Measurements from ENCODE around the gene ADM5. TPM values are rescaled to one million over a fixed set of nuclear protein-coding genes. Genes with fewer than 3 reads are reported as not detected.

Gene ADM5
- total RNA-seq, 2 donors from 2014 or later = 4.1 to 8.1 TPM

Other genes with a start within 250 kb of the ADM5 start
- under 1 TPM; 0.42 to 0.74 TPM for gene SLC17A7, start 248.1 kb upstream of the ADM5 start, total RNA-seq
- 100 to 1,000 TPM; 128 to 132 TPM for gene PIH1D1, start 237.8 kb upstream of the ADM5 start, total RNA-seq
- gene ALDH16A1, start 236.4 kb upstream of the ADM5 start, total RNA-seq = 10 to 100 TPM; 21.8 to 23.4 TPM
- 10 to 100 TPM; 69.7 to 76.3 TPM for gene FLT3LG, start 215.4 kb upstream of the ADM5 start, total RNA-seq
- gene RPL13A, start 202.0 kb upstream of the ADM5 start, total RNA-seq = 1,000 to 10,000 TPM; 4,603 to 5,026 TPM
- 1,000 to 10,000 TPM; 2,679 to 2,721 TPM for gene RPS11, start 193.2 kb upstream of the ADM5 start, total RNA-seq
- gene FCGRT, start 176.9 kb upstream of the ADM5 start, total RNA-seq = 10 to 100 TPM; 21.2 to 24.1 TPM
- gene RCN3, start 161.6 kb upstream of the ADM5 start, total RNA-seq = 1 to 10 TPM; 3.2 to 4.3 TPM
- gene NOSIP, start 109.0 kb upstream of the ADM5 start, total RNA-seq = 10 to 100 TPM; 66.0 to 72.7 TPM
- gene PRRG2, start 108.3 kb upstream of the ADM5 start, total RNA-seq = 1 to 10 TPM in 1 of 2 donors, under 1 TPM in 1; 0.88 to 1.1 TPM
- gene PRR12, start 98.4 kb upstream of the ADM5 start, total RNA-seq = 10 to 100 TPM; 23.9 to 24.6 TPM
- 10 to 100 TPM; 11.3 to 13.5 TPM for gene RRAS, start 49.5 kb upstream of the ADM5 start, total RNA-seq
- gene SCAF1, start 47.4 kb upstream of the ADM5 start, total RNA-seq = 10 to 100 TPM; 57.7 to 60.1 TPM
- gene IRF3, start 23.7 kb upstream of the ADM5 start, total RNA-seq = 100 to 1,000 TPM; 135 to 141 TPM
- gene BCL2L12, start 23.7 kb upstream of the ADM5 start, total RNA-seq = 10 to 100 TPM; 80.3 to 82.6 TPM
- 100 to 1,000 TPM; 201 to 251 TPM for gene PRMT1, start 12.3 kb upstream of the ADM5 start, total RNA-seq
- 1 to 10 TPM; 1.9 to 2.3 TPM for gene CPT1C, start 1.5 kb downstream of the ADM5 start, total RNA-seq
- gene TSKS, start 73.7 kb downstream of the ADM5 start, total RNA-seq = 1 to 10 TPM in 1 of 2 donors, under 1 TPM in 1; 0.19 to 2.4 TPM
- gene AP2A1, start 77.4 kb downstream of the ADM5 start, total RNA-seq = 10 to 100 TPM; 74.5 to 75.8 TPM
- 10 to 100 TPM; 24.7 to 37.3 TPM for gene FUZ, start 123.7 kb downstream of the ADM5 start, total RNA-seq
- gene MED25, start 128.7 kb downstream of the ADM5 start, total RNA-seq = 10 to 100 TPM; 47.0 to 50.2 TPM
- gene PTOV1, start 161.6 kb downstream of the ADM5 start, total RNA-seq = 10 to 100 TPM; 63.8 to 73.3 TPM
- gene PNKP, start 178.0 kb downstream of the ADM5 start, total RNA-seq = 10 to 100 TPM; 71.1 to 74.5 TPM
- 10 to 100 TPM; 30.5 to 36.6 TPM for gene AKT1S1, start 187.8 kb downstream of the ADM5 start, total RNA-seq
- gene TBC1D17, start 188.1 kb downstream of the ADM5 start, total RNA-seq = 10 to 100 TPM; 47.9 to 53.9 TPM
- 10 to 100 TPM; 16.7 to 42.3 TPM for gene IL4I1, start 207.3 kb downstream of the ADM5 start, total RNA-seq
- 10 to 100 TPM; 52.3 to 73.6 TPM for gene ATF5, start 239.6 kb downstream of the ADM5 start, total RNA-seq
- 100 to 1,000 TPM; 135 to 139 TPM for gene NUP62, start 239.9 kb downstream of the ADM5 start, total RNA-seq

Measured in activated T-cell treated with anti-CD3 and anti-CD28 coated beads, Interleukin-2, amount 50 U/mL, for 72 hours (primary cell).